Measurements from ENCODE around the gene RAVER1.
A peak's percentile ranks its signal among the peaks of the same experiment; 100 is the strongest.
"Not testable (repeated sequence)": the region's sequence is repeated elsewhere in the genome, so short reads cannot be mapped to it uniquely, and the experiment has no call there.

RAVER1 gene

GRCh38 chr19:10332965-10333757 is at the start of gene RAVER1:
Gene RAVER1 (minus strand): TSS chr19:10333529. CDS start chr19:10333507, 22 bp downstream.
- DNase-seq = peak; percentile 99

GRCh38 chr19:10383223-10383499 is 49.8 kb upstream of the RAVER1 start:
- DNase-seq = not testable (repeated sequence)

GRCh38 chr19:10380313-10381102 is 47.2 kb upstream of the RAVER1 start, which contains the start of gene TYK2:
Gene TYK2 (minus strand): TSS chr19:10380572. CDS start chr19:10378406, 2,166 bp downstream.
- peak; percentile 94 for DNase-seq

GRCh38 chr19:10379880-10380312 is 46.6 kb upstream of the RAVER1 start:
- no peak for DNase-seq

- DNase-seq = no peak
These were observed 44.8 kb upstream of the RAVER1 start for GRCh38 chr19:10378124-10378523.

GRCh38 chr19:10377140-10377640 is 43.9 kb upstream of the RAVER1 start:
- DNase-seq = not testable (repeated sequence)

- no peak for DNase-seq
These were observed 41.6 kb upstream of the RAVER1 start for GRCh38 chr19:10374931-10375330.

GRCh38 chr19:10372690-10373089 is 39.4 kb upstream of the RAVER1 start:
- DNase-seq = no peak

- no peak for DNase-seq
These were observed 34.9 kb upstream of the RAVER1 start for GRCh38 chr19:10368101-10368803.

- not testable (repeated sequence) for DNase-seq
These were observed 33.7 kb upstream of the RAVER1 start for GRCh38 chr19:10366950-10367512.

GRCh38 chr19:10365518-10365917 is 32.2 kb upstream of the RAVER1 start:
- DNase-seq = no peak

- no peak for DNase-seq
These were observed 31.3 kb upstream of the RAVER1 start for GRCh38 chr19:10364644-10365043.

- DNase-seq = no peak
These were observed 30.5 kb upstream of the RAVER1 start for GRCh38 chr19:10363789-10364281.

- no peak for DNase-seq
These were observed 28.9 kb upstream of the RAVER1 start for GRCh38 chr19:10362259-10362658.

GRCh38 chr19:10361569-10362011 is 28.3 kb upstream of the RAVER1 start:
- DNase-seq = no peak

- DNase-seq = no peak
These were observed 23.1 kb upstream of the RAVER1 start for GRCh38 chr19:10356431-10356830.

- peak; percentile 63 for DNase-seq
These were observed 20.6 kb upstream of the RAVER1 start for GRCh38 chr19:10353793-10354391.

GRCh38 chr19:10352764-10353671 is 19.7 kb upstream of the RAVER1 start:
- DNase-seq = no peak

- no peak for DNase-seq
These were observed 13.2 kb upstream of the RAVER1 start for GRCh38 chr19:10346509-10346908.

- DNase-seq = no peak
These were observed 11.5 kb upstream of the RAVER1 start for GRCh38 chr19:10344780-10345179.

GRCh38 chr19:10343495-10343894 is 10.2 kb upstream of the RAVER1 start:
- DNase-seq = no peak
